H1 (cell line): ENCODE results near the gene TRHDE. TPM values are rescaled to one million over a fixed set of nuclear protein-coding genes. Genes with fewer than 3 reads are reported as not detected.

Source experiments
- CTCF ChIA-PET: fragments of 300-600 bp; sonication (Branson Sonifier 250); formaldehyde crosslinking; loops from one replicate; lab custom pipeline; 2021; ENCODE audit not compliant: partially characterized antibody; lab: Charles Lee
- POLR2A ChIA-PET: fragments of 300-600 bp; sonication (Branson Sonifier 250); formaldehyde crosslinking; loops from one replicate; lab custom pipeline; 2021; ENCODE audit warnings: inconsistent platforms; ENCODE audit not compliant: partially characterized antibody; lab: Charles Lee
- DNase-seq, 2 experiments: peaks; one replicate each; pipeline versions ENCODE4 v3.0.0 to v3.0.0-alpha.2; 2010 to 2022; ENCODE audit warnings: low spot score in 2 of 2, low read depth in 1 of 2, mixed read lengths in 1 of 2
- FAIRE-seq: peaks from 2 replicates; lab custom pipeline; 2011; peaks lifted over from hg19 to GRCh38; lab: Jason Lieb, UNC
- H2AFZ ChIP-seq: 2 replicates; pipeline ENCODE4 v1.8.1; 2012; ENCODE audit warnings: low read length, inconsistent platforms
- H2AK5ac ChIP-seq: 2 replicates; pipeline ENCODE4 v1.6.1; 2013; ENCODE audit warnings: low read depth, low read length
- H2BK120ac ChIP-seq: replicated peaks from 2 replicates; pipeline ENCODE3; 2013; ENCODE audit warnings: low read depth, low read length, inconsistent platforms
- H2BK12ac ChIP-seq: 2 replicates; pipeline ENCODE4 v1.6.1; 2013; ENCODE audit warnings: low read depth, low read length
- H2BK15ac ChIP-seq: 2 replicates; pipeline ENCODE4 v1.6.1; 2013; ENCODE audit warnings: low read length
- H2BK20ac ChIP-seq: 2 replicates; pipeline ENCODE4 v1.6.1; 2013; ENCODE audit warnings: low read length
- H2BK5ac ChIP-seq: 2 replicates; pipeline ENCODE4 v1.6.1; 2013; ENCODE audit warnings: low read depth, low read length
- H3K14ac ChIP-seq: 2 replicates; pipeline ENCODE4 v1.6.1; 2013; ENCODE audit warnings: inconsistent platforms; ENCODE audit not compliant: insufficient read length
- H3K18ac ChIP-seq: 2 replicates; pipeline ENCODE4 v1.6.1; 2013; ENCODE audit warnings: low read length; ENCODE audit errors: extremely low read depth
- H3K23ac ChIP-seq: 2 replicates; pipeline ENCODE4 v1.6.1; 2013; ENCODE audit warnings: inconsistent platforms; ENCODE audit not compliant: insufficient read length
- H3K23me2 ChIP-seq: 2 replicates; pipeline ENCODE4 v1.6.1; 2013; ENCODE audit warnings: low read depth, low read length
- H3K27ac ChIP-seq: 2 replicates; pipeline ENCODE4 v1.6.1; 2011; ENCODE audit warnings: low read depth, low read length, inconsistent platforms
- H3K27me3 ChIP-seq, 4 experiments: replicated peaks in 1 of 4; 1 replicate in 1 of 4; 2 replicates in 3 of 4; pipeline versions ENCODE4 v1.6.1 to v1.8.1; 2011 to 2013; ENCODE audit warnings: low read length in 3 of 4, mild to moderate bottlenecking in 3 of 4, inconsistent platforms in 2 of 4, mixed read lengths in 2 of 4, moderate library complexity in 1 of 4; ENCODE audit not compliant: control insufficient read depth in 3 of 4, insufficient read depth in 3 of 4; ENCODE audit errors: extremely low read depth in 1 of 4
- H3K36me3 ChIP-seq, 4 experiments: 2 replicates each; pipeline versions ENCODE4 v1.6.1 to v1.8.1; 2011 to 2013; ENCODE audit warnings: mild to moderate bottlenecking in 4 of 4, low read length in 3 of 4, moderate library complexity in 2 of 4, control low read depth in 1 of 4, inconsistent platforms in 1 of 4; ENCODE audit not compliant: insufficient read depth in 4 of 4, control insufficient read depth in 2 of 4
- H3K4ac ChIP-seq: replicated peaks from 2 replicates; pipeline ENCODE3; 2013; ENCODE audit warnings: low read length, low read depth, mixed read lengths, inconsistent platforms; ENCODE audit not compliant: insufficient read length
- H3K4me1 ChIP-seq, 4 experiments: replicated peaks in 1 of 4; 1 replicate in 1 of 4; 2 replicates in 3 of 4; pipeline versions ENCODE4 v1.6.1 to v1.8.1; 2011 to 2013; ENCODE audit warnings: low read length in 3 of 4, inconsistent platforms in 2 of 4, mixed read lengths in 1 of 4; ENCODE audit not compliant: insufficient read depth in 4 of 4, control insufficient read depth in 3 of 4
- H3K4me2 ChIP-seq, 2 experiments: 2 replicates each; pipeline versions ENCODE4 v1.6.1 to v1.8.1; 2011 to 2013; ENCODE audit warnings: low read depth in 2 of 2, low read length in 2 of 2, control low read depth in 1 of 2, inconsistent platforms in 1 of 2, mild to moderate bottlenecking in 1 of 2; ENCODE audit not compliant: insufficient read depth in 1 of 2
- H3K4me3 ChIP-seq, 4 experiments: fragments of 200-600, 300-600 bp in 1 of 4; sonication (generic), shearing (Covaris generic), sonication (Bioruptor Twin) in 1 of 4; 2 replicates each; pipeline versions ENCODE4 v1.5.1 to v1.8.1; 2011 to 2016; ENCODE audit warnings: low read length in 4 of 4, low read depth in 3 of 4, control low read depth in 2 of 4, inconsistent platforms in 2 of 4, mild to moderate bottlenecking in 2 of 4, mixed read lengths in 1 of 4, moderate library complexity in 1 of 4; ENCODE audit not compliant: insufficient read depth in 2 of 4; ENCODE audit errors: extremely low read depth in 1 of 4
- H3K56ac ChIP-seq: replicated peaks from 2 replicates; pipeline ENCODE3; 2013; ENCODE audit warnings: low read depth, mild to moderate bottlenecking, mixed read lengths, low read length, inconsistent platforms; ENCODE audit not compliant: insufficient read length
- H3K79me1 ChIP-seq: 2 replicates; pipeline ENCODE4 v1.6.1; 2013; ENCODE audit warnings: low read depth, low read length, control low read depth
- H3K79me2 ChIP-seq, 2 experiments: 2 replicates each; pipeline versions ENCODE4 v1.6.1 to v1.8.1; 2012 to 2013; ENCODE audit warnings: low read length in 2 of 2, mild to moderate bottlenecking in 2 of 2, inconsistent platforms in 1 of 2; ENCODE audit not compliant: insufficient read depth in 2 of 2, control insufficient read depth in 1 of 2
- H3K9ac ChIP-seq, 4 experiments: replicated peaks in 1 of 4; 1 replicate in 1 of 4; 2 replicates in 3 of 4; pipeline versions ENCODE4 v1.6.1 to v1.8.1; 2011 to 2013; ENCODE audit warnings: low read depth in 3 of 4, low read length in 3 of 4, control low read depth in 2 of 4, mild to moderate bottlenecking in 2 of 4, moderate library complexity in 2 of 4, inconsistent platforms in 1 of 4; ENCODE audit errors: extremely low read depth in 1 of 4
- H3K9me3 ChIP-seq, 2 experiments: 2 replicates each; pipeline versions ENCODE4 v1.6.1 to v1.8.1; 2012 to 2013; ENCODE audit warnings: mild to moderate bottlenecking in 2 of 2, moderate library complexity in 2 of 2, control low read depth in 1 of 2, inconsistent platforms in 1 of 2, low read depth in 1 of 2, low read length in 1 of 2, mixed read lengths in 1 of 2; ENCODE audit not compliant: insufficient read depth in 2 of 2
- H4K20me1 ChIP-seq, 2 experiments: replicated peaks in 1 of 2; 2 replicates each; pipeline versions ENCODE3 to v1.8.1; 2011 to 2013; ENCODE audit warnings: inconsistent platforms in 2 of 2, low read length in 2 of 2, mild to moderate bottlenecking in 1 of 2; ENCODE audit not compliant: insufficient read depth in 2 of 2, control insufficient read depth in 1 of 2
- H4K5ac ChIP-seq: 2 replicates; pipeline ENCODE4 v1.6.1; 2013; ENCODE audit warnings: low read length, low read depth, mixed read lengths, inconsistent platforms; ENCODE audit not compliant: insufficient read length
- H4K8ac ChIP-seq: 2 replicates; pipeline ENCODE4 v1.8.0; 2013; ENCODE audit warnings: mild to moderate bottlenecking, moderate library complexity, low read length, inconsistent platforms; ENCODE audit not compliant: insufficient read depth; ENCODE audit errors: extremely low read depth
- H4K91ac ChIP-seq: replicated peaks from 2 replicates; pipeline ENCODE3; 2013; ENCODE audit warnings: low read length, mixed read lengths, inconsistent platforms; ENCODE audit not compliant: insufficient read length
- BACH1 ChIP-seq: IDR thresholded peaks from 2 replicates; pipeline ENCODE4 v1.6.1; 2012; ENCODE audit warnings: low read length, improper control_type of control experiment
- CBX5 ChIP-seq: fragments of 300-800, 300-1000 bp; sonication (generic); IDR thresholded peaks from 2 replicates; pipeline ENCODE4 v1.7.1; 2016; ENCODE audit warnings: antibody characterized with exemption, low read length, low read depth
- CREB1 ChIP-seq: IDR thresholded peaks from 2 replicates; pipeline ENCODE4 v1.6.1; 2012; ENCODE audit warnings: inconsistent platforms
- EGR1 ChIP-seq: IDR thresholded peaks from 2 replicates; pipeline ENCODE4 v1.6.1; 2011; ENCODE audit warnings: low read depth, low read length, borderline replicate concordance
- KDM4A ChIP-seq: IDR thresholded peaks from one replicate; pipeline ENCODE4 v1.7.1; 2012; ENCODE audit warnings: low read depth, mild to moderate bottlenecking, moderate library complexity, low read length, inconsistent platforms; ENCODE audit not compliant: severe bottlenecking
- MAFK ChIP-seq: IDR thresholded peaks from 2 replicates; pipeline ENCODE4 v1.6.1; 2012; ENCODE audit warnings: low read depth, mild to moderate bottlenecking, improper control_type of control experiment, low read length
- SP2 ChIP-seq: IDR thresholded peaks from 2 replicates; pipeline ENCODE4 v1.6.1; 2012; ENCODE audit warnings: mild to moderate bottlenecking, low read length, inconsistent platforms
- WGBS, 2 experiments: shearing (Covaris generic) in 1 of 2; methylation state at CpG; one replicate each; pipeline versions ENCODE4 v1.1.6 to v1.1.7; 2013 to 2015; ENCODE audit warnings: low lambda C conversion rate in 2 of 2, mixed read lengths in 2 of 2, inconsistent platforms in 1 of 2, low coverage in 1 of 2, missing lambda C conversion rate in 1 of 2; ENCODE audit not compliant: insufficient replicate concordance in 2 of 2, insufficient coverage in 1 of 2, insufficient read length in 1 of 2; ENCODE audit errors: extremely low coverage in 1 of 2, missing lambda C conversion rate in 1 of 2; 5-methylcytosine and 5-hydroxymethylcytosine counted together
- polyA plus RNA-seq, 7 experiments: library from polyadenylated mRNA; depleted of rRNA in 3 of 7; stranded (reverse) in 5 of 7; unstranded in 2 of 7; fragments of >200 nt in 5 of 7; fragments of 200-250 nt in 2 of 7; gene quantifications; 1 replicate in 5 of 7; 2 replicates in 1 of 7; 4 replicates in 1 of 7; pipeline versions ENCODE4 v1.2.1 to v1.2.3, GENCODE V29; 2011 to 2013; ENCODE audit warnings: missing spikeins in 2 of 7, mixed read lengths in 2 of 7
- total RNA-seq: library from RNA; stranded (reverse); fragmentation: NEBNext Ultra II Directional; extraction: Animal tissue kit (Norgen Biotek cat#: 25700); gene quantifications from 2 replicates; pipeline ENCODE4 v1.2.1, GENCODE V29; 2021

Gene TRHDE
- total and polyA plus RNA-seq, 2 of the 8 experiments (the other 6 are each of a cell fraction or from before 2014, with no cell fraction given): 1.3 to 5.0 TPM

DNA sequence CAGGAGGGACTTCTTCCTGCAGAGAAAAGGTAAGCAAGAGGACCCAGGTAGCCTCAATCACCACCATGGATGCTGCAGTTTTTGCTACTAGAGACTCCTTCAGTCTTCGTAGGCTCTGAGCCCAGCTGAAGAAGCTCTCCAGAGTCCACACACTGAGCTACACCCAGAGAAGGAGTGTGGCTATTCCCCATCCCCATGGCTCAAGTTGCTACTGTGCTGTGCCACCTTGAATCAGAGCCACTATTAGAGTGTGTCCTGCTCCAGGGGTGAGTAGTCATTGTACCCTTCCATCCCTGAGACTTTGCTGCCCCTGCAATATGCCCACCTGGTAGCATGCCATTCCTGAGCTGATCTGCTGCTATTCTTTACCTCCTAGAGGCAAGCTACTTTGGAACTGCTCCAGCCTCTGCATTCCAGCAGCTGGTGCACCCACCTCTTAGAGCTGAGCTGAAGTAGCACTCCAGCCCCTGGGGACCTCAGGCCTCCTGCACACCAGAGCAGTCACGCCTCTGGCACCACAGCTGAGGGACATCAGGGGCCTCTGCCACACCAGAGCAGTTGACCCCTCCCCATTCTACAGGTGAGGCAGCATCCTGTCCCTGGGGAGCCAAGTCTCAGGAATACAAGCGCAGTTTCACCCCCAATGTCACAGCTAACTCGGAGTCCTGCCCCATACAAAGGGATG, 213.0 kb downstream of the TRHDE start:
- Histone ChIP-seq H3K23ac (no peak overlapping the region), H2BK12ac (no peak overlapping the region), H3K79me2 (no peaks in the 10 kb centered on the region), H2AK5ac (no peak overlapping the region), H2BK20ac (no peak overlapping the region), H3K14ac (no peak overlapping the region), H3K9me3 (no peaks in the 10 kb centered on the region)
- DNase-seq: no peak
- TF ChIP-seq CREB1 (no peak), MAFK (no peak), CBX5 (no peak), BACH1 (no peak), KDM4A (no peak), SP2 (no peak), EGR1 (no peak)
- TF ChIP-seq, all 59 proteins: peak for 0
- Histone ChIP-seq H2BK15ac (no peak overlapping the region), H3K18ac (no peak overlapping the region), H3K56ac (no peak overlapping the region), H3K23me2 (no peaks in the 10 kb centered on the region), H3K79me1 (no peaks in the 10 kb centered on the region), H3K36me3 (no peaks in the 10 kb centered on the region), H2BK5ac (no peak overlapping the region), H3K27me3 (no peaks in the 10 kb centered on the region), H4K5ac (no peak overlapping the region), H2AFZ (no peak overlapping the region), H3K4me2 (no peak overlapping the region), H4K20me1 (no peaks in the 10 kb centered on the region), H3K9ac (no peak overlapping the region), H3K4me1 (no peaks in the 10 kb centered on the region), H3K27ac (no peak overlapping the region), H2BK120ac (no peak overlapping the region), H4K8ac (no peak overlapping the region), H3K4me3 (no peak overlapping the region), H3K4ac (no peak overlapping the region), H4K91ac (no peak overlapping the region)
- ChIA-PET CTCF (interaction anchor here (0.7 kb wide), 1 partner anchor 601 kb away, joined by 4 read pairs; no protein-coding TSS in a partner anchor), POLR2A (no interaction called here)
- 93% methylated on average over 4 of the region's 4 CpGs; no CpG with 5 or more reads in 1 of the 2 experiments for WGBS, 2 experiments
- no peak for FAIRE-seq
